ENCODE measurements around the gene PER1. TPM values are rescaled to one million over a fixed set of nuclear protein-coding genes. Genes with fewer than 3 reads are reported as not detected.

Gene PER1
- total and polyA plus RNA-seq, 2 of the 13 experiments (the other 11 are each of a cell fraction or from before 2014, with no cell fraction given): 2.6 to 3.6 TPM

GRCh38 chr17:8173056-8173870 is 21.1 kb upstream of the PER1 start (continued):
- TF ChIP-seq CREB1 (IDR thresholded peaks at IDR 0.05) (peak; percentile 61), CREB1 (CRISPR knock-in tag; IDR thresholded peaks at IDR 0.05) (peak; percentile 86), ZNF598 (CRISPR knock-in tag; IDR thresholded peaks at IDR 0.05; ENCODE audit: borderline replicate concordance) (no peak), ZNF879 (CRISPR knock-in tag; IDR thresholded peaks at IDR 0.05) (no peak), ZNF274 (CRISPR knock-in tag; IDR thresholded peaks at IDR 0.05) (no peak), PHF5A (CRISPR knock-in tag; IDR thresholded peaks at IDR 0.05; ENCODE audit: low read depth, unreplicated experiment) (peak; percentile 98), MTF2 (CRISPR knock-in tag; IDR thresholded peaks at IDR 0.05; ENCODE audit: borderline replicate concordance) (no peak), E2F1 (CRISPR knock-in tag; IDR thresholded peaks at IDR 0.05) (peak; percentile 69), ZNF558 (CRISPR knock-in tag; IDR thresholded peaks at IDR 0.05; ENCODE audit: borderline replicate concordance) (no peak), ZNF713 (CRISPR knock-in tag; IDR thresholded peaks at IDR 0.05) (no peak), TARDBP (CRISPR knock-in tag; IDR thresholded peaks at IDR 0.05) (peak; percentile 99), ZNF224 (CRISPR knock-in tag; IDR thresholded peaks at IDR 0.05) (no peak), HNRNPH1 (optimal IDR thresholded peaks at IDR 0.05; ENCODE audit: low read depth, low read length) (no peak), REST (IDR thresholded peaks at IDR 0.05; ENCODE audit: borderline replicate concordance in 1 of 2, low read depth in 1 of 2, low read length in 2 of 2) (peak in 1 of 2 experiments; percentile 73; a peak in 1 of 4 replicates), HIVEP1 (CRISPR knock-in tag; IDR thresholded peaks at IDR 0.05) (no peak), HBP1 (CRISPR knock-in tag; IDR thresholded peaks at IDR 0.05; ENCODE audit: low read depth) (peak; percentile 76; the same call in 1 of the 2 replicates), AHR (CRISPR knock-in tag; IDR thresholded peaks at IDR 0.05) (peak; percentile 77; the same call in 1 of the 2 replicates), ATF2 (CRISPR knock-in tag; IDR thresholded peaks at IDR 0.05) (peak; percentile 98)

All from HepG2 (cell line).